ENCODE data around the gene ITPRID1.

GRCh38 chr7:31648880-31649279 lies 135.0 kb downstream of the ITPRID1 start:
- no peak for TF ChIP-seq CTCF (IDR thresholded peaks at IDR 0.05)
- no peak for TF ChIP-seq POLR2AphosphoS5 (IDR thresholded peaks at IDR 0.05; ENCODE audit: low read depth, low read length)
- no peak for TF ChIP-seq TCF7L2 (IDR thresholded peaks at IDR 0.05; ENCODE audit: low read depth, low read length)
